Duodenal mucosa (tissue), 2 donors: ENCODE results near the gene DIP2C.

ENCODE experiments used
- H3K27ac ChIP-seq: one replicate; pipeline ENCODE4 v1.7.0; 2013; ENCODE audit warnings: low read depth, low read length
- H3K27me3 ChIP-seq, 2 donors: one replicate each; pipeline ENCODE4 v1.7.0; 2013; ENCODE audit warnings: low read length in 2 of 2, control low read depth in 1 of 2; ENCODE audit not compliant: insufficient read depth in 2 of 2, control insufficient read depth in 1 of 2
- H3K36me3 ChIP-seq, 2 donors: one replicate each; pipeline ENCODE4 v1.7.0; 2013; ENCODE audit warnings: low read length in 2 of 2, control low read depth in 1 of 2; ENCODE audit not compliant: insufficient read depth in 2 of 2, control insufficient read depth in 1 of 2
- H3K4me1 ChIP-seq, 2 donors: one replicate each; pipeline ENCODE4 v1.7.0; 2013; ENCODE audit warnings: low read length in 2 of 2, control low read depth in 1 of 2; ENCODE audit not compliant: insufficient read depth in 2 of 2, control insufficient read depth in 1 of 2
- H3K4me3 ChIP-seq, 2 donors: one replicate each; pipeline ENCODE4 v1.7.0; 2013; ENCODE audit warnings: low read length in 2 of 2, low read depth in 1 of 2
- H3K9ac ChIP-seq, 2 donors: one replicate each; pipeline ENCODE4 v1.7.0; 2013; ENCODE audit warnings: low read length in 2 of 2, low read depth in 1 of 2
- H3K9me3 ChIP-seq, 2 donors: one replicate each; pipeline ENCODE4 v1.7.0; 2013; ENCODE audit warnings: low read length in 2 of 2, control low read depth in 1 of 2; ENCODE audit not compliant: control insufficient read depth in 1 of 2

The DIP2C gene

GRCh38 chr10:677750-678661 is 11.5 kb downstream of the DIP2C start:
- no peak overlapping the region for H3K4me3 ChIP-seq
- H3K9me3 ChIP-seq = no peaks in the 10 kb centered on the region
- no peaks in the 10 kb centered on the region for H3K36me3 ChIP-seq
- H3K9ac ChIP-seq = no peak overlapping the region
- H3K27ac ChIP-seq = no peak overlapping the region
- no peaks in the 10 kb centered on the region for H3K4me1 ChIP-seq
- no peaks in the 10 kb centered on the region for H3K27me3 ChIP-seq

GRCh38 chr10:677038-677437 is 12.4 kb downstream of the DIP2C start:
- Histone ChIP-seq H3K9me3 (no peaks in the 10 kb centered on the region), H3K4me1 (no peaks in the 10 kb centered on the region), H3K36me3 (no peaks in the 10 kb centered on the region), H3K27me3 (no peaks in the 10 kb centered on the region), H3K9ac (no peak overlapping the region), H3K27ac (no peak overlapping the region), H3K4me3 (no peak overlapping the region)

GRCh38 chr10:676178-676577 is 13.3 kb downstream of the DIP2C start:
- H3K27ac ChIP-seq = no peak overlapping the region
- no peaks in the 10 kb centered on the region for H3K27me3 ChIP-seq
- H3K36me3 ChIP-seq = no peaks in the 10 kb centered on the region
- no peak overlapping the region for H3K9ac ChIP-seq
- no peaks in the 10 kb centered on the region for H3K9me3 ChIP-seq
- no peaks in the 10 kb centered on the region for H3K4me1 ChIP-seq
- no peak overlapping the region for H3K4me3 ChIP-seq

- Histone ChIP-seq H3K4me3 (no peak overlapping the region), H3K4me1 (no peaks in the 10 kb centered on the region), H3K36me3 (no peaks in the 10 kb centered on the region), H3K9ac (no peak overlapping the region), H3K27ac (no peak overlapping the region), H3K9me3 (no peaks in the 10 kb centered on the region), H3K27me3 (no peaks in the 10 kb centered on the region)
Observed at GRCh38 chr10:675532-675931, 13.9 kb downstream of the DIP2C start.

GRCh38 chr10:673492-673891 is 16.0 kb downstream of the DIP2C start:
- H3K9me3 ChIP-seq = peaks cover 0 to 3% of the 10 kb centered on the region in 2 donors
- no peak overlapping the region for H3K27ac ChIP-seq
- H3K4me1 ChIP-seq = no peaks in the 10 kb centered on the region
- H3K4me3 ChIP-seq = no peak overlapping the region
- peaks cover 0 to 3% of the 10 kb centered on the region in 2 donors for H3K36me3 ChIP-seq
- no peak overlapping the region for H3K9ac ChIP-seq
- no peaks in the 10 kb centered on the region for H3K27me3 ChIP-seq

GRCh38 chr10:672992-673391 is 16.5 kb downstream of the DIP2C start:
- H3K9me3 ChIP-seq = peaks cover 0 to 3% of the 10 kb centered on the region in 2 donors
- H3K27me3 ChIP-seq = no peaks in the 10 kb centered on the region
- no peak overlapping the region for H3K27ac ChIP-seq
- H3K4me1 ChIP-seq = no peaks in the 10 kb centered on the region
- peaks cover 0 to 3% of the 10 kb centered on the region in 2 donors for H3K36me3 ChIP-seq
- H3K9ac ChIP-seq = no peak overlapping the region
- no peak overlapping the region for H3K4me3 ChIP-seq

GRCh38 chr10:672203-672602 is 17.3 kb downstream of the DIP2C start:
- no peak overlapping the region for H3K4me3 ChIP-seq
- no peaks in the 10 kb centered on the region for H3K27me3 ChIP-seq
- H3K9ac ChIP-seq = no peak overlapping the region
- no peaks in the 10 kb centered on the region for H3K4me1 ChIP-seq
- H3K9me3 ChIP-seq = peaks cover 0 to 3% of the 10 kb centered on the region in 2 donors
- H3K27ac ChIP-seq = no peak overlapping the region
- peaks cover 0 to 3% of the 10 kb centered on the region in 2 donors for H3K36me3 ChIP-seq

- H3K9ac ChIP-seq = no peak overlapping the region
- H3K9me3 ChIP-seq = peaks cover 0 to 3% of the 10 kb centered on the region in 2 donors
- H3K4me1 ChIP-seq = no peaks in the 10 kb centered on the region
- H3K36me3 ChIP-seq = peaks cover 0 to 3% of the 10 kb centered on the region in 2 donors
- H3K4me3 ChIP-seq = no peak overlapping the region
- no peak overlapping the region for H3K27ac ChIP-seq
- H3K27me3 ChIP-seq = no peaks in the 10 kb centered on the region
Observed at GRCh38 chr10:670990-671389, 18.5 kb downstream of the DIP2C start.

GRCh38 chr10:670038-670437 is 19.4 kb downstream of the DIP2C start:
- Histone ChIP-seq H3K36me3 (peaks cover 0 to 7% of the 10 kb centered on the region in 2 donors), H3K9ac (no peak overlapping the region), H3K27me3 (no peaks in the 10 kb centered on the region), H3K4me3 (no peak overlapping the region), H3K4me1 (no peaks in the 10 kb centered on the region), H3K9me3 (peaks cover 0 to 3% of the 10 kb centered on the region in 2 donors), H3K27ac (no peak overlapping the region)

- H3K4me1 ChIP-seq = no peaks in the 10 kb centered on the region
- H3K27ac ChIP-seq = no peak overlapping the region
- H3K9me3 ChIP-seq = peaks cover 0 to 3% of the 10 kb centered on the region in 2 donors
- H3K27me3 ChIP-seq = no peaks in the 10 kb centered on the region
- peaks cover 0 to 7% of the 10 kb centered on the region in 2 donors for H3K36me3 ChIP-seq
- H3K4me3 ChIP-seq = no peak overlapping the region
- no peak overlapping the region for H3K9ac ChIP-seq
Observed at GRCh38 chr10:668786-669485, 20.5 kb downstream of the DIP2C start.
